ENCODE data around the gene CDS2. TPM values are rescaled to one million over a fixed set of nuclear protein-coding genes. Genes with fewer than 3 reads are reported as not detected.

Gene CDS2
- total RNA-seq, 1 donor from 2014 or later = 39.8 TPM

GRCh38 chr20:5164645-5165625 lies 38.1 kb downstream of the CDS2 start:
- H3K4me1 Mint-ChIP-seq (ENCODE audit: low read depth) = peaks cover 55% of the 10 kb centered on the region
- H3K27ac Mint-ChIP-seq = no peak overlapping the region
- intact Hi-C loops (cut with micrococcal nuclease) = no loop called here
- no peak overlapping the region for H3K4me3 Mint-ChIP-seq
- DNase-seq (ENCODE audit: low spot score) = no peak
- peaks cover 2% of the 10 kb centered on the region for H3K36me3 Mint-ChIP-seq (ENCODE audit: low read depth)
- no peaks in the 10 kb centered on the region for H3K9me3 Mint-ChIP-seq
- H3K27me3 Mint-ChIP-seq (ENCODE audit: insufficient read depth) = no peaks in the 10 kb centered on the region

GRCh38 chr20:5168651-5169396 lies 42.0 kb downstream of the CDS2 start:
- intact Hi-C loops (cut with micrococcal nuclease) = no loop called here
- Mint-ChIP-seq H3K4me3 (peak overlapping the region; percentile 8), H3K27ac (peak overlapping the region; percentile 69), H3K36me3 (ENCODE audit: low read depth) (no peaks in the 10 kb centered on the region), H3K4me1 (ENCODE audit: low read depth) (peaks cover 40% of the 10 kb centered on the region), H3K27me3 (ENCODE audit: insufficient read depth) (no peaks in the 10 kb centered on the region), H3K9me3 (no peaks in the 10 kb centered on the region)
- no peak for DNase-seq (ENCODE audit: low spot score)

- Mint-ChIP-seq H3K36me3 (ENCODE audit: low read depth) (peaks cover 5% of the 10 kb centered on the region), H3K9me3 (no peaks in the 10 kb centered on the region), H3K4me3 (no peak overlapping the region), H3K27me3 (ENCODE audit: insufficient read depth) (no peaks in the 10 kb centered on the region), H3K27ac (no peak overlapping the region), H3K4me1 (ENCODE audit: low read depth) (peaks cover 40% of the 10 kb centered on the region)
- intact Hi-C loops (cut with micrococcal nuclease) = no loop called here
- DNase-seq (ENCODE audit: low spot score) = no peak
Measured at GRCh38 chr20:5170341-5170740, 43.5 kb downstream of the CDS2 start.

GRCh38 chr20:5171064-5171789 lies 44.4 kb downstream of the CDS2 start:
- H3K9me3 Mint-ChIP-seq = no peaks in the 10 kb centered on the region
- peaks cover 6% of the 10 kb centered on the region for H3K36me3 Mint-ChIP-seq (ENCODE audit: low read depth)
- peaks cover 33% of the 10 kb centered on the region for H3K4me1 Mint-ChIP-seq (ENCODE audit: low read depth)
- no peak overlapping the region for H3K27ac Mint-ChIP-seq
- H3K4me3 Mint-ChIP-seq = no peak overlapping the region
- no peak for DNase-seq (ENCODE audit: low spot score)
- H3K27me3 Mint-ChIP-seq (ENCODE audit: insufficient read depth) = no peaks in the 10 kb centered on the region
- intact Hi-C loops (cut with micrococcal nuclease) = no loop called here

- Mint-ChIP-seq H3K4me1 (ENCODE audit: low read depth) (peaks cover 28% of the 10 kb centered on the region), H3K4me3 (no peak overlapping the region), H3K27me3 (ENCODE audit: insufficient read depth) (no peaks in the 10 kb centered on the region), H3K27ac (no peak overlapping the region), H3K36me3 (ENCODE audit: low read depth) (peaks cover 11% of the 10 kb centered on the region), H3K9me3 (no peaks in the 10 kb centered on the region)
- intact Hi-C loops (cut with micrococcal nuclease) = no loop called here
- DNase-seq (ENCODE audit: low spot score) = no peak
Measured at GRCh38 chr20:5171790-5172164, 45.0 kb downstream of the CDS2 start.

GRCh38 chr20:5172167-5172601 lies 45.4 kb downstream of the CDS2 start:
- intact Hi-C loops (cut with micrococcal nuclease) = no loop called here
- Mint-ChIP-seq H3K4me3 (no peak overlapping the region), H3K9me3 (no peaks in the 10 kb centered on the region), H3K4me1 (ENCODE audit: low read depth) (peaks cover 24% of the 10 kb centered on the region), H3K27me3 (ENCODE audit: insufficient read depth) (no peaks in the 10 kb centered on the region), H3K27ac (no peak overlapping the region), H3K36me3 (ENCODE audit: low read depth) (peaks cover 11% of the 10 kb centered on the region)
- DNase-seq (ENCODE audit: low spot score) = no peak

- no peak overlapping the region for H3K27ac Mint-ChIP-seq
- H3K9me3 Mint-ChIP-seq = no peaks in the 10 kb centered on the region
- no peak for DNase-seq (ENCODE audit: low spot score)
- peaks cover 16% of the 10 kb centered on the region for H3K4me1 Mint-ChIP-seq (ENCODE audit: low read depth)
- H3K4me3 Mint-ChIP-seq = no peak overlapping the region
- H3K27me3 Mint-ChIP-seq (ENCODE audit: insufficient read depth) = no peaks in the 10 kb centered on the region
- intact Hi-C loops (cut with micrococcal nuclease) = no loop called here
- peaks cover 12% of the 10 kb centered on the region for H3K36me3 Mint-ChIP-seq (ENCODE audit: low read depth)
Measured at GRCh38 chr20:5172903-5173463, 46.2 kb downstream of the CDS2 start.

- no peak overlapping the region for H3K27ac Mint-ChIP-seq
- H3K4me3 Mint-ChIP-seq = no peak overlapping the region
- H3K27me3 Mint-ChIP-seq (ENCODE audit: insufficient read depth) = no peaks in the 10 kb centered on the region
- no peak for DNase-seq (ENCODE audit: low spot score)
- H3K4me1 Mint-ChIP-seq (ENCODE audit: low read depth) = peaks cover 12% of the 10 kb centered on the region
- peaks cover 15% of the 10 kb centered on the region for H3K36me3 Mint-ChIP-seq (ENCODE audit: low read depth)
- no peaks in the 10 kb centered on the region for H3K9me3 Mint-ChIP-seq
- intact Hi-C loops (cut with micrococcal nuclease) = no loop called here
Measured at GRCh38 chr20:5173751-5174150, 46.9 kb downstream of the CDS2 start.

- H3K9me3 Mint-ChIP-seq = no peaks in the 10 kb centered on the region
- H3K4me3 Mint-ChIP-seq = no peak overlapping the region
- H3K27me3 Mint-ChIP-seq (ENCODE audit: insufficient read depth) = no peaks in the 10 kb centered on the region
- intact Hi-C loops (cut with micrococcal nuclease) = no loop called here
- no peaks in the 10 kb centered on the region for H3K4me1 Mint-ChIP-seq (ENCODE audit: low read depth)
- H3K36me3 Mint-ChIP-seq (ENCODE audit: low read depth) = peaks cover 20% of the 10 kb centered on the region
- H3K27ac Mint-ChIP-seq = no peak overlapping the region
- DNase-seq (ENCODE audit: low spot score) = no peak
Measured at GRCh38 chr20:5177071-5177470, 50.3 kb downstream of the CDS2 start.

GRCh38 chr20:5178046-5178445 lies 51.2 kb downstream of the CDS2 start:
- intact Hi-C loops (cut with micrococcal nuclease) = no loop called here

GRCh38 chr20:5180421-5180820 lies 53.6 kb downstream of the CDS2 start:
- Mint-ChIP-seq H3K9me3 (no peaks in the 10 kb centered on the region), H3K4me1 (ENCODE audit: low read depth) (no peaks in the 10 kb centered on the region), H3K27me3 (ENCODE audit: insufficient read depth) (no peaks in the 10 kb centered on the region), H3K4me3 (no peak overlapping the region), H3K27ac (no peak overlapping the region), H3K36me3 (ENCODE audit: low read depth) (peaks cover 30% of the 10 kb centered on the region)
- intact Hi-C loops (cut with micrococcal nuclease) = no loop called here
- no peak for DNase-seq (ENCODE audit: low spot score)

More at GRCh38 chr20:5178046-5178445, 51.2 kb downstream of the CDS2 start:
- H3K27ac Mint-ChIP-seq = peak overlapping the region; percentile 28
- H3K36me3 Mint-ChIP-seq (ENCODE audit: low read depth) = peaks cover 27% of the 10 kb centered on the region
- no peaks in the 10 kb centered on the region for H3K9me3 Mint-ChIP-seq
- no peak overlapping the region for H3K4me3 Mint-ChIP-seq
- no peak for DNase-seq (ENCODE audit: low spot score)
- no peaks in the 10 kb centered on the region for H3K4me1 Mint-ChIP-seq (ENCODE audit: low read depth)
- H3K27me3 Mint-ChIP-seq (ENCODE audit: insufficient read depth) = no peaks in the 10 kb centered on the region

GRCh38 chr20:5180933-5181332 lies 54.1 kb downstream of the CDS2 start:
- H3K36me3 Mint-ChIP-seq (ENCODE audit: low read depth) = peaks cover 30% of the 10 kb centered on the region
- DNase-seq (ENCODE audit: low spot score) = no peak
- no peak overlapping the region for H3K27ac Mint-ChIP-seq
- H3K9me3 Mint-ChIP-seq = no peaks in the 10 kb centered on the region
- H3K4me1 Mint-ChIP-seq (ENCODE audit: low read depth) = no peaks in the 10 kb centered on the region
- no peaks in the 10 kb centered on the region for H3K27me3 Mint-ChIP-seq (ENCODE audit: insufficient read depth)
- no peak overlapping the region for H3K4me3 Mint-ChIP-seq
- intact Hi-C loops (cut with micrococcal nuclease) = no loop called here
